ENCODE results near the gene ARHGDIB. TPM values are rescaled to one million over a fixed set of nuclear protein-coding genes. Genes with fewer than 3 reads are reported as not detected.

ARHGDIB gene
- total RNA-seq (2012; rRNA removed) (24.9 and 28.1 TPM in 2 replicates), polyA plus RNA-seq (2012; rRNA removed) (30.7 and 31.8 TPM in 2 replicates), Bru-seq, nascent RNA (percentile 21 among the genes with signal in this experiment), BruChase-seq, experiment 1, labeled RNA remaining after a 6-hour chase (percentile 22 among the genes with signal in this experiment), BruChase-seq, experiment 2, labeled RNA remaining after a 2-hour chase (percentile 14 among the genes with signal in this experiment)
- polyA plus RNA-seq (2012; cell fraction: cytosol; rRNA removed), result 14.3 and 33.3 TPM in 2 replicates
- 4.4 and 8.4 TPM in 2 replicates for polyA plus RNA-seq (2012; cell fraction: nucleus; rRNA removed; ENCODE audit: low replicate concordance)
- long read RNA-seq, result 0 reads

DNA sequence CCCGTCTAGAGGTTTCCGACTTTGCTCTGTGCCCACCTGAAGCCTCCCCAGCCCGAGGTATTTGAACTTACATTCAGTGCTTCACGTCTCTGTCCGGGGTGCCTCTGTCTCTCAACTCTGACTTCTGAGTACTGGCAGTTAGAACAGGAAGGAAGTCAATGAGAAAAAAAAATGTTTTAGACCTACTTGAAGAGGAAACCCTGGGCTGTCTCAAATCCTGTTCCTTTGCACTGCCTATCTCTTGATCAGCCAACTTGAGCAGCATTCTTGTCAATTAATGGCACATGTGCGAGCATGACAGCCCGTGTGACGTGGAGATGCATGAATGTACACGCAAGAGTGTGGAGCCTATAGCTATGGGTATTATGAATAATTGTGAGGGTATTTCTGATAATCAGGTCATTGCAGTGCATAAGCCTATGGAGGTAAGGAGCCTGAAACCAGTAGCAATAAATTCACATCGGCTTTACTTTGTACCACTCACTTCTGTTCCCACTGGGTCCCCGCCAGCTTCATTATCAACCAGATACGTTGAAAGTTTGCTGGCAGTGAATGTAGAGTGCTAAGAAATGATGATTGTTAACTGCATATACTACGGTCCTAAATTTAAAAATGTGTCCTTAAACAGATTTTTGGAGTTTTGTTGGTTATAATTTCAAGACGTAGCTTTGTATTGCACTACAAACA lies at the start of gene ARHGDIB:
TSS of gene ARHGDIB (minus strand) at position 136 of the 687 bp plus-strand sequence. CDS start 10,889 bp downstream, outside the sequence.
- Histone ChIP-seq H3K27ac (ENCODE audit: insufficient read depth, low read length) (no peak within 1 kb of the TSS), H3K9ac (ENCODE audit: low read depth, low read length) (no peak within 1 kb of the TSS), H3K79me1 (ENCODE audit: low read depth in 1 of 2, low read length in 2 of 2) (no peaks in the 10 kb centered on the region), H4K91ac (ENCODE audit: insufficient read depth, low read depth, low read length) (peak within 1 kb of the TSS; percentile 5), H3K4me3 (ENCODE audit: insufficient read depth, low read depth, low read length) (no peak within 1 kb of the TSS), H2AFZ (replicated peaks; ENCODE audit: low read length, poor library complexity) (peak within 1 kb of the TSS; percentile 47), H3K18ac (ENCODE audit: low read depth, low read length) (no peak within 1 kb of the TSS), H4K20me1 (ENCODE audit: insufficient read depth, low read length) (no peaks in the 10 kb centered on the region), H4K5ac (ENCODE audit: low read depth, low read length) (no peak within 1 kb of the TSS), H3K4me1 (ENCODE audit: control insufficient read depth, insufficient read depth, low read length) (peaks cover 3% of the 10 kb centered on the region; the same call in 1 of the 2 replicates), H2AK5ac (ENCODE audit: low read depth, low read length) (peak within 1 kb of the TSS; percentile 42), H3K56ac (ENCODE audit: extremely low read depth, insufficient read depth, low read length) (no peak within 1 kb of the TSS), H3K9me3 (ENCODE audit: control insufficient read depth, insufficient read depth, low read length) (no peaks in the 10 kb centered on the region), H2BK15ac (ENCODE audit: low read depth, low read length) (0 out of 3 replicates have a peak within 1 kb of the TSS, but pooled peaks have one; percentile 26), H2AK9ac (replicated peaks; ENCODE audit: low read depth, low read length, poor library complexity) (no peak within 1 kb of the TSS), H2BK120ac (ENCODE audit: low read depth, low read length) (no peak within 1 kb of the TSS; the same call in 1 of the 2 replicates), H2BK5ac (ENCODE audit: low read depth, low read length, poor library complexity, severe bottlenecking) (peak within 1 kb of the TSS; percentile 9), H2BK20ac (ENCODE audit: low read depth, low read length) (no peak within 1 kb of the TSS), H3K23ac (ENCODE audit: low read depth, low read length) (no peak within 1 kb of the TSS), H3K4ac (ENCODE audit: low read depth, low read length) (peak within 1 kb of the TSS; percentile 36; the same call in 1 of the 2 replicates), H4K8ac (ENCODE audit: low read depth in 2 of 2, low read length in 2 of 2) (0 out of 4 replicates have a peak within 1 kb of the TSS, but pooled peaks of 1 of the 2 experiments have one; percentile 19), H3K36me3 (ENCODE audit: control insufficient read depth, insufficient read depth, low read length) (no peaks in the 10 kb centered on the region), H3K9me1 (ENCODE audit: insufficient read depth, low read length) (peaks cover 3% of the 10 kb centered on the region; the same call in 1 of the 2 replicates), H3K27me3 (ENCODE audit: control insufficient read depth, insufficient read depth, low read length) (no peaks in the 10 kb centered on the region), H3K4me2 (ENCODE audit: low read depth, low read length) (no peak within 1 kb of the TSS), H3K14ac (replicated peaks; ENCODE audit: low read depth, low read length) (0 out of 2 replicates have a peak within 1 kb of the TSS, but pooled peaks have one; percentile 37)
- intact Hi-C loops (cut with micrococcal nuclease), result no loop called here
- WGBS, 2 experiments (ENCODE audit: extremely low coverage in 2 of 2, insufficient read length in 1 of 2), result no CpG with 5 or more reads among the region's 14 CpGs
- DNase-seq (no peak), ATAC-seq (ENCODE audit: low read depth) (no peak)
- in situ Hi-C loops (cut with MboI; ENCODE audit: low sequenced_read_pairs), result no loop called here
- no peak for TF ChIP-seq RFX5 (IDR thresholded peaks at IDR 0.05; ENCODE audit: low read depth, low read length)
- dilution Hi-C loops (cut with HindIII; ENCODE audit: low sequenced_read_pairs, unreplicated experiment), result no loop called here
- no TSS peak for BruUV-seq (replicated peaks)
- ChIA-PET POLR2A (ENCODE audit: unreplicated experiment) (no interaction called here), CTCF (no interaction called here)
